K562 (cell line): ENCODE data around the gene SERPIND1. TPM values are rescaled to one million over a fixed set of nuclear protein-coding genes. Genes with fewer than 3 reads are reported as not detected.

ENCODE experiments used
- ARNT ChIP-seq, 2 experiments: fragments of 450-650 bp; IDR thresholded peaks; 2 replicates each; pipeline ENCODE4 v1.6.1; 2016; ENCODE audit warnings: mild to moderate bottlenecking in 1 of 2
- C11orf30 ChIP-seq: fragments of 450-650 bp; IDR thresholded peaks from 2 replicates; pipeline ENCODE4 v1.6.1; 2016; ENCODE audit warnings: low read depth, mild to moderate bottlenecking
- CAMTA2 ChIP-seq: fragments of 250-450 bp; sonication (Bioruptor Pico); conservative IDR thresholded peaks from 2 replicates; pipeline ENCODE4 v1.5.1; 2022
- CHD1 ChIP-seq: fragments of 200-600 bp; sonication (generic); IDR thresholded peaks from one replicate; pipeline ENCODE4 v1.6.1; 2012; ENCODE audit warnings: mild to moderate bottlenecking, moderate library complexity, low read length, inconsistent platforms
- FOXP4 ChIP-seq: sonication (generic); formaldehyde crosslinking; IDR thresholded peaks from 2 replicates; pipeline ENCODE4 v1.8.0; 2022; ENCODE audit warnings: mild to moderate bottlenecking, missing genetic modification reagents, borderline replicate concordance
- GATAD2B ChIP-seq: fragments of 450-650 bp; IDR thresholded peaks from 2 replicates; pipeline ENCODE4 v1.6.1; 2017; ENCODE audit warnings: mild to moderate bottlenecking, borderline replicate concordance
- HDAC1 ChIP-seq, 2 experiments: fragments of 450-650 bp; IDR thresholded peaks; 2 replicates each; pipeline ENCODE4 v1.6.1; 2016 to 2017; ENCODE audit warnings: inconsistent platforms in 1 of 2, mild to moderate bottlenecking in 1 of 2, moderate library complexity in 1 of 2
- HNRNPUL1 ChIP-seq: fragments of 200-400 bp; formaldehyde crosslinking; IDR thresholded peaks from 2 replicates; pipeline ENCODE4 v1.6.1; 2017; ENCODE audit warnings: low read length
- IFI16 ChIP-seq: fragments of 250-450 bp; sonication (Bioruptor Pico); IDR thresholded peaks from 2 replicates; pipeline ENCODE4 v2.1.2; 2022; ENCODE audit warnings: mild to moderate bottlenecking, inconsistent platforms
- KAT2B ChIP-seq: IDR thresholded peaks from one replicate; pipeline ENCODE4 v1.6.1; 2012; ENCODE audit warnings: low read depth, mild to moderate bottlenecking, control low read depth, inconsistent platforms, low read length, moderate library complexity
- NFE2 ChIP-seq: IDR thresholded peaks from 2 replicates; pipeline ENCODE4 v1.6.1; 2014; ENCODE audit warnings: antibody characterized with exemption, low read depth
- THAP12 ChIP-seq: fragments of 250-450 bp; sonication (Bioruptor Pico); IDR thresholded peaks from 2 replicates; pipeline ENCODE4 v1.9.0; 2021; ENCODE audit warnings: mild to moderate bottlenecking, inconsistent platforms
- U2AF2 ChIP-seq: fragments of 200-400 bp; formaldehyde crosslinking; optimal IDR thresholded peaks from 2 replicates; pipeline ENCODE3; 2017; ENCODE audit warnings: low read depth, mild to moderate bottlenecking, low read length
- ZC3H8 ChIP-seq: fragments of 450-650 bp; IDR thresholded peaks from 2 replicates; pipeline ENCODE4 v1.6.1; 2017
- ZFP30 ChIP-seq: fragments of 250-450 bp; sonication (Bioruptor Pico); IDR thresholded peaks from 2 replicates; pipeline ENCODE4 v1.8.0; 2022; ENCODE audit warnings: moderate library complexity, mild to moderate bottlenecking, inconsistent platforms, borderline replicate concordance
- ZNF12 ChIP-seq: sonication (generic); formaldehyde crosslinking; IDR thresholded peaks from 2 replicates; pipeline ENCODE4 v1.4.0; 2020; ENCODE audit warnings: mild to moderate bottlenecking, missing genetic modification reagents
- ZNF282 ChIP-seq: sonication (generic); formaldehyde crosslinking; IDR thresholded peaks from 2 replicates; pipeline ENCODE4 v1.8.1; 2023; ENCODE audit warnings: missing genetic modification reagents
- ZNF354B ChIP-seq: fragments of 250-450 bp; sonication (Bioruptor Pico); IDR thresholded peaks from 2 replicates; pipeline ENCODE4 v1.4.0; 2020
- polyA plus RNA-seq, 8 experiments: library from polyadenylated mRNA; depleted of rRNA in 4 of 8; stranded (reverse) in 5 of 8; unstranded in 3 of 8; fragments of >200 nt; fragmentation: Nextera tagmentation in 2 of 8; fragmentation: Illumina TruSeq in 1 of 8; extraction: Ambion mirVana in 2 of 8; extraction: Trizol in 1 of 8; gene quantifications; 2 replicates each; pipeline versions ENCODE4 v1.2.1 to v1.2.3, GENCODE V29; 2011 to 2014; ENCODE audit warnings: inconsistent platforms in 1 of 8, missing spikeins in 1 of 8
- total RNA-seq, 7 experiments: library from RNA; depleted of rRNA in 6 of 7; stranded (reverse); fragments of >200 nt in 6 of 7; fragmentation: Illumina TruSeq in 2 of 7; extraction: Trizol in 2 of 7; gene quantifications; 2 replicates each; pipeline versions ENCODE4 v1.2.1 to v1.2.3, GENCODE V29; 2011 to 2021; ENCODE audit warnings: low replicate concordance in 1 of 7
- TF ChIP-seq, protein P1 (sequence below): fragments of 450-650 bp; IDR thresholded peaks from 2 replicates; pipeline ENCODE4 v1.6.1; 2017; ENCODE audit warnings: antibody characterized with exemption, mild to moderate bottlenecking
- TF ChIP-seq, protein P2 (sequence below), 2 experiments: fragments of 200-800 bp in 1 of 2; sonication (Bioruptor generic) in 1 of 2; sonication (generic) in 1 of 2; formaldehyde crosslinking in 1 of 2; IDR thresholded peaks in 1 of 2; conservative IDR thresholded peaks in 1 of 2; 2 replicates each; pipeline versions ENCODE4 v1.5.0 to v1.6.1; 2016 to 2020; ENCODE audit warnings: missing compliant biosample characterization in 1 of 2, missing genetic modification characterization in 1 of 2, missing genetic modification reagents in 1 of 2

The SERPIND1 gene
- total and polyA plus RNA-seq, 9 of the 15 experiments (the other 6 are each of a cell fraction or from before 2014, with no cell fraction given), result 0.04 to 0.11 (median 0.09) TPM; not detected in 6

- TF ChIP-seq, protein P1, sequence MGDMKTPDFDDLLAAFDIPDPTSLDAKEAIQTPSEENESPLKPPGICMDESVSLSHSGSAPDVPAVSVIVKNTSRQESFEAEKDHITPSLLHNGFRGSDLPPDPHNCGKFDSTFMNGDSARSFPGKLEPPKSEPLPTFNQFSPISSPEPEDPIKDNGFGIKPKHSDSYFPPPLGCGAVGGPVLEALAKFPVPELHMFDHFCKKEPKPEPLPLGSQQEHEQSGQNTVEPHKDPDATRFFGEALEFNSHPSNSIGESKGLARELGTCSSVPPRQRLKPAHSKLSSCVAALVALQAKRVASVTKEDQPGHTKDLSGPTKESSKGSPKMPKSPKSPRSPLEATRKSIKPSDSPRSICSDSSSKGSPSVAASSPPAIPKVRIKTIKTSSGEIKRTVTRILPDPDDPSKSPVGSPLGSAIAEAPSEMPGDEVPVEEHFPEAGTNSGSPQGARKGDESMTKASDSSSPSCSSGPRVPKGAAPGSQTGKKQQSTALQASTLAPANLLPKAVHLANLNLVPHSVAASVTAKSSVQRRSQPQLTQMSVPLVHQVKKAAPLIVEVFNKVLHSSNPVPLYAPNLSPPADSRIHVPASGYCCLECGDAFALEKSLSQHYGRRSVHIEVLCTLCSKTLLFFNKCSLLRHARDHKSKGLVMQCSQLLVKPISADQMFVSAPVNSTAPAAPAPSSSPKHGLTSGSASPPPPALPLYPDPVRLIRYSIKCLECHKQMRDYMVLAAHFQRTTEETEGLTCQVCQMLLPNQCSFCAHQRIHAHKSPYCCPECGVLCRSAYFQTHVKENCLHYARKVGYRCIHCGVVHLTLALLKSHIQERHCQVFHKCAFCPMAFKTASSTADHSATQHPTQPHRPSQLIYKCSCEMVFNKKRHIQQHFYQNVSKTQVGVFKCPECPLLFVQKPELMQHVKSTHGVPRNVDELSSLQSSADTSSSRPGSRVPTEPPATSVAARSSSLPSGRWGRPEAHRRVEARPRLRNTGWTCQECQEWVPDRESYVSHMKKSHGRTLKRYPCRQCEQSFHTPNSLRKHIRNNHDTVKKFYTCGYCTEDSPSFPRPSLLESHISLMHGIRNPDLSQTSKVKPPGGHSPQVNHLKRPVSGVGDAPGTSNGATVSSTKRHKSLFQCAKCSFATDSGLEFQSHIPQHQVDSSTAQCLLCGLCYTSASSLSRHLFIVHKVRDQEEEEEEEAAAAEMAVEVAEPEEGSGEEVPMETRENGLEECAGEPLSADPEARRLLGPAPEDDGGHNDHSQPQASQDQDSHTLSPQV, result no peak
- TF ChIP-seq IFI16 (no peak; the same call in 1 of the 2 replicates), ZNF354B (CRISPR knock-in tag) (no peak), ZFP30 (CRISPR knock-in tag) (0 out of 2 replicates have a peak, but pooled peaks have one; percentile 47), ZNF282 (CRISPR knock-in tag) (0 out of 2 replicates have a peak, but pooled peaks have one; percentile 23), KAT2B (no peak), HDAC1 (IDR thresholded peaks at IDR 0.05) (no peak), CHD1 (no peak), ZC3H8 (no peak), ARNT (IDR thresholded peaks at IDR 0.05) (no peak), ZNF12 (CRISPR knock-in tag) (peak; percentile 68; the same call in 1 of the 2 replicates), THAP12 (CRISPR knock-in tag) (peak; percentile 53; the same call in 1 of the 2 replicates), GATAD2B (no peak), CAMTA2 (CRISPR knock-in tag) (no peak), FOXP4 (no peak), HNRNPUL1 (no peak), NFE2 (no peak), C11orf30 (no peak), U2AF2 (no peak)
- TF ChIP-seq, protein P2, sequence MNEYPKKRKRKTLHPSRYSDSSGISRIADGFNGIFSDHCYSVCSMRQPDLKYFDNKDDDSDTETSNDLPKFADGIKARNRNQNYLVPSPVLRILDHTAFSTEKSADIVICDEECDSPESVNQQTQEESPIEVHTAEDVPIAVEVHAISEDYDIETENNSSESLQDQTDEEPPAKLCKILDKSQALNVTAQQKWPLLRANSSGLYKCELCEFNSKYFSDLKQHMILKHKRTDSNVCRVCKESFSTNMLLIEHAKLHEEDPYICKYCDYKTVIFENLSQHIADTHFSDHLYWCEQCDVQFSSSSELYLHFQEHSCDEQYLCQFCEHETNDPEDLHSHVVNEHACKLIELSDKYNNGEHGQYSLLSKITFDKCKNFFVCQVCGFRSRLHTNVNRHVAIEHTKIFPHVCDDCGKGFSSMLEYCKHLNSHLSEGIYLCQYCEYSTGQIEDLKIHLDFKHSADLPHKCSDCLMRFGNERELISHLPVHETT (CRISPR knock-in tag; conservative IDR thresholded peaks at IDR 0.05 in 1 of 2, IDR thresholded peaks at IDR 0.05 in 1 of 2), result no peak
Observed at GRCh38 chr22:20747223-20747622, 26.7 kb upstream of the SERPIND1 start (continued).
